GM12891 (cell line): ENCODE data around the gene SLC9A9.

ENCODE experiments used
- POLR2A ChIP-seq: IDR thresholded peaks from 2 replicates; pipeline ENCODE4 v1.6.1; 2011; ENCODE audit warnings: low read depth, low read length, control low read depth
- POLR2AphosphoS5 ChIP-seq: IDR thresholded peaks from 2 replicates; pipeline ENCODE4 v1.6.1; 2011; ENCODE audit warnings: low read depth, low read length, control low read depth
- TAF1 ChIP-seq: IDR thresholded peaks from 2 replicates; pipeline ENCODE4 v1.6.1; 2011; ENCODE audit warnings: low read depth, low read length, control low read depth

- TF ChIP-seq POLR2A: no peak
- no peak for TF ChIP-seq TAF1
- TF ChIP-seq POLR2AphosphoS5: no peak
Observed at GRCh38 chr3:143750841-143751240, 97.4 kb downstream of the SLC9A9 start.
